IPS-15b (cell line): ENCODE data around the gene SRRM2.
A peak's percentile ranks its signal among the peaks of the same experiment; 100 is the strongest.

Experiments
- H3K27me3 ChIP-seq: one replicate; pipeline ENCODE4 v1.6.1; 2013; ENCODE audit warnings: low read length; ENCODE audit not compliant: control insufficient read depth, insufficient read depth
- H3K36me3 ChIP-seq: one replicate; pipeline ENCODE4 v1.6.1; 2013; ENCODE audit warnings: low read length; ENCODE audit not compliant: control insufficient read depth, insufficient read depth
- H3K4me1 ChIP-seq: one replicate; pipeline ENCODE4 v1.6.1; 2013; ENCODE audit warnings: mild to moderate bottlenecking, low read length; ENCODE audit not compliant: control insufficient read depth, insufficient read depth
- H3K4me3 ChIP-seq: one replicate; pipeline ENCODE4 v1.5.1; 2013; ENCODE audit warnings: low read depth, low read length
- H3K9ac ChIP-seq: one replicate; pipeline ENCODE4 v1.6.1; 2013; ENCODE audit warnings: low read depth, mild to moderate bottlenecking, low read length
- H3K9me3 ChIP-seq: one replicate; pipeline ENCODE4 v1.6.1; 2013; ENCODE audit warnings: mild to moderate bottlenecking, low read length; ENCODE audit not compliant: control insufficient read depth, insufficient read depth

The SRRM2 gene

DNA sequence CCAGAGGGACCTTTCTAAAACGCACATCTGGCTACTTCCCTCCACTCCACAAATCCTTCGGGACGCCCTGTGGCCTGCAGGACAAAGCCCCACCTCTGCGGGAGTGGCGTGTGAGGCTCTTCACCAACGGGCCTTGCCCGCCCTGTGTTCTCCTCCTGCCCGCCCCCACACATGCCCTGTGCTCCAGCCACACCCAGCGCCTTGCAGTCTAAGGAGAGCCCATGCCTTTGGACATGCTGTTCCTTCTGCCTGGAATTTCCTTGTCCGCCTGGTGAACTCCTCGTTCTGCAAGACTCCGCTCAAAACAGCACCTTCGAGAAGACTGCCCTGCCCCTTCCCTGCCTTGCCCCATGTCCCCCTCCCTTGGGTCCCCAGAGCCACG, 17.2 kb downstream of the SRRM2 start:
- Histone ChIP-seq H3K4me1 (no peaks in the 10 kb centered on the region), H3K27me3 (no peaks in the 10 kb centered on the region), H3K9ac (no peak overlapping the region)

DNA sequence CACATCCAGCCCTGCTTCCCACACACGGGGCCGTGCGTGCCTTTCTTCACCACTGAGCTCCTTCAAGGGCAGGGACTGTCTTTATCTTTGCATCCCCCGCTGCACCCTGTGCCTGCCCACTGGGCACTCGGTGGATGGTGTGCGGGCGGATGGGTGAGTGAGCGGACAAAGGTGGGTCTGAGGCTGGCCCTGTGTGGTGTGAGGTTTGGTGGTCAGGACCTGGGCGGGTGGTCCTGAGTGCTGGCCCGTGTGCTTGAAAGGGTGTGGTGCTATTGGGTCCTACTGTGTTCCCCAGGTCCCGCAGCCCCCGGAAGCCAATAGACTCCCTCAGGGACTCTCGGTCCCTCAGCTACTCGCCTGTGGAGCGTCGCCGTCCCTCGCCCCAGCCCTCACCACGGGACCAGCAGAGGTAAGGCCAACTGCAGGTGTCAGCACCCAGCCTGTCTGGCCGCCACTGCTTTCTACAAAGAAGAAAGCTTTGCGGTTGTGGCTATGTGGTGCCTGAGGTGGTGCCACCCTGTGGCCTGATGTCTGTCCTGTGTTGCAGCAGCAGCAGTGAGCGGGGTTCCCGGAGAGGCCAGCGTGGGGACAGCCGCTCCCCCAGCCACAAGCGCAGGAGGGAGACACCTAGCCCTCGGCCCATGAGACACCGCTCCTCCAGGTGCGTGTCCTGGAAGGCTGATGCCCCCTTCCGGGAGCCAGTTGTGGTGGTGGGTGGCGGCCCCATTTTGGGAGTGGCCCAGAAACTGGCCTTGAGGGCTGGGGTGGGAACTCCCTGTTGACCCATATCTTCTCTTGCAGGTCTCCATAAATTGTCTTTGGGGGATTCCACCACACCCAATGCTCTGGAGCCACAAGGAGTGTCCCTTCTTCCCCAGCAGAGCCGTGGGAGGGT, 17.9 kb downstream of the SRRM2 start:
- H3K27me3 ChIP-seq: no peaks in the 10 kb centered on the region
- H3K4me3 ChIP-seq: no peak overlapping the region
- no peak overlapping the region for H3K9ac ChIP-seq
- no peaks in the 10 kb centered on the region for H3K4me1 ChIP-seq
- peaks cover 85% of the 10 kb centered on the region for H3K36me3 ChIP-seq
- no peaks in the 10 kb centered on the region for H3K9me3 ChIP-seq

More for the DNA sequence above, 17.2 kb downstream of the SRRM2 start:
- Histone ChIP-seq H3K4me3 (no peak overlapping the region), H3K9me3 (no peaks in the 10 kb centered on the region), H3K36me3 (peaks cover 85% of the 10 kb centered on the region)

DNA sequence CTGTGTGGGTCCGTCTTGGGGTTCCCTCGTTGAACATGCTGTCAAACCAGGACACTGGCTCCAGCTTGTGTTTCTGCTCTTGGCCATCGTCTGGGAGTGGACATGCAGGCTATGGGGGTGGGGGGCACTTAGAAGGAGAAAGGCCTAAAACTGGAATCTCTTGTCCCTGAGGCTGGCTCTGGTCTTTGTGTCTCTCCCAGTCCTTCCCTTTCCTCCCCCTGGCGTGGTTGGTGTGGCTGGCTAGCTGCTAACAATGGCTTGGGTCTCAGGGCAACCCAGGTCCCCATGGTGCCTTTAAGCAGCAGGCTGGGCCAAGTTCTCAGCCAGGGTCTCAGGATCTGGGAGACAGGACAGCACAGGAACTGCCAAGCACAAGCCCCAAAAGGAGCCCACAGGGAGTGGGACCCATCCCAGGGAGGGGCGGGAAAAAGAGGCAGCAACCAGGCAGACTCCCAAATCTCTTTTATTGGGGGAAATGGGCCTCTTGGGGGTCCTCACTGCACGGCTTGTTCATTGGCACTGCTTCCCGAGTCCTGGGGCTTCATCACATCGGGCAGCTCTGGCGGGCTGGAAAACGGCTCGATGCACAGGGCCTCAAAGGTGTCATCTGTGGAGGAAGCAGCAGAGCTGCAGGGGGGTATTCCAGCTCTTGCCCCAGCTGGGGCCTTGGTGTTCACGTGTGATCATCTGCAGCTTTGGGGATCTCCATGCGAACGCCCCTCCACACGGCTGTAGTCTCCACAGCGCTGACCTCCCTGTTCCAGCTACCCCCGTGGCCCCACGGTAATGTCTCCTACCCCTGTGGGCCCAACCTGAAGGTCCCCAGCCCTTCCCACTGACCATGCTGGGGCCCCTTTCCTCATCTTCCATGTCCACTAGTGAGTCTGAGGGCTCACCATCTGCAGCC, 19.3 kb downstream of the SRRM2 start:
- Histone ChIP-seq H3K9me3 (no peaks in the 10 kb centered on the region), H3K9ac (no peak overlapping the region), H3K36me3 (peaks cover 74% of the 10 kb centered on the region), H3K4me3 (no peak overlapping the region), H3K27me3 (no peaks in the 10 kb centered on the region), H3K4me1 (peaks cover 7% of the 10 kb centered on the region)

DNA sequence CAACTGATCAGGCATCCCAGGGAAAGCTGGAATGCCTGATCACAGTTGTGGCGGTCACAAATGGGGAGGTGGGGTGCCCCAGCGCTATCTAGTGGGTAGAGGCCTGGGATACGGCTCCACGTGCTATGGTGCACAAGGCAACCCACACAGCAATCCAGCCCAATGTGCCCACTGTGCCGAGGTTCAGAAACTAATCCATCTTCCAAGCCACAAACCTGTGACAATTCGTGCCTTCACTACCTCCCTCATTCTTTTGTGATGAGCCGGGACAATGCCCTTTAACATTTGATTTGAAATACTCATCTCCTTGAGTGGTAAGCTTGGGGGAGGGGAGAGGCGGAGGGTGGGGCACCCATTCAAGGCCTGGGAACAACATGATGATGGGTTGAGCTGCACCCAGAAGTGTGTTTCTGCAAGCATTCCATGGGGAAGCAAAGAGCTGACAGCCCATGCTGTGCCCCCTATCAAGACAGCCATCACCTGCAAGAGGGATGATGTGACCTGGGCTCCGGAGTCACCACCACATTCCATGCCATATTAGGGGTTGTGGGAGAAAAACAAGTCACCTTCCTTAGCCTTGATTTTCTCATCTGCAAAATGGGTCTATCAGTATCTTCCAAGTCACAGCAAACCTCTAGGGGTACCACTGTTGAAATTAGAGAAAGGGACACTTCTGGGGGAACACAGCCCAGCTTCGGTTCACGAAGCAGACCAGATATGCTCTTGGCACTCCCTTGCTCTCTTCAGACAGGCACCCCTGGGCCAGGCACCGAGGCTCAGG, 20.9 kb downstream of the SRRM2 start:
- peaks cover 61% of the 10 kb centered on the region for H3K36me3 ChIP-seq
- H3K9ac ChIP-seq: no peak overlapping the region
- H3K27me3 ChIP-seq: no peaks in the 10 kb centered on the region
- H3K9me3 ChIP-seq: no peaks in the 10 kb centered on the region
- no peak overlapping the region for H3K4me3 ChIP-seq
- H3K4me1 ChIP-seq: peaks cover 7% of the 10 kb centered on the region

DNA sequence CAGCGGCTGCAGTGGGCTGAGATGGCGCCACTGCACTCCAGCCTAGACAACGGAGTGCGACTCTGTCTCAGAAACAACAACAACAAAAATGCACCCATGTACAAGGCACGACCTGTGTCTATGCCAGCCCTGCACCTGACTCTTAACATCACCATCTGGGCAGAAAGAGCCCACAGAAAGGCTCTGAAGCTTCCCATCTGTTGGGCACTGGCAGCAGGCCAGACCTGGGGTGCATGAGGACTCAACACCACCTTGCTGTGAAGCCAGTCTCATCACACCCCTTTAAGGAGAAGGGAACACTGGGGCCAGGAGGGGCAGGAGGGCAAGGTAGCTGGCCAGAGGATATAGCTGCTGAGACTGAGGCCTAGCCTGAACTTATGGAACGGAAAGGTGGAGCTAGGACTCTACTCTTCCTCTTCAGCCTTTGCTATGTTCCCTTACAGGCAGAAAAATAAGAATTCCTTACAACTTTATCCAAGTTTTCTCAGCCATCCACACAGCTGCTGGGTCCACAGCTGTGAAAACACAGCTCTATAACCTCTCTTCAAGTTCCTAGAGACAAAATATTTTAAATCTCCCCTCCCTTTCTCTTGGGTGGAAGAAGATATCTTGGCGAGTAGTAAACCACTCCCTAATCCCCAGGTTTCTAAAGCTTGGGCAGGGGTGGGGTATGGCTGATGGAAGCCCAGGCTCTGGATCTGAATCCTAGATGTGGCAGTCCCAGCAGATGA, 21.9 kb downstream of the SRRM2 start:
- Histone ChIP-seq H3K9me3 (no peaks in the 10 kb centered on the region), H3K4me3 (no peak overlapping the region), H3K27me3 (no peaks in the 10 kb centered on the region), H3K36me3 (peaks cover 51% of the 10 kb centered on the region), H3K9ac (no peak overlapping the region), H3K4me1 (peaks cover 7% of the 10 kb centered on the region)

DNA sequence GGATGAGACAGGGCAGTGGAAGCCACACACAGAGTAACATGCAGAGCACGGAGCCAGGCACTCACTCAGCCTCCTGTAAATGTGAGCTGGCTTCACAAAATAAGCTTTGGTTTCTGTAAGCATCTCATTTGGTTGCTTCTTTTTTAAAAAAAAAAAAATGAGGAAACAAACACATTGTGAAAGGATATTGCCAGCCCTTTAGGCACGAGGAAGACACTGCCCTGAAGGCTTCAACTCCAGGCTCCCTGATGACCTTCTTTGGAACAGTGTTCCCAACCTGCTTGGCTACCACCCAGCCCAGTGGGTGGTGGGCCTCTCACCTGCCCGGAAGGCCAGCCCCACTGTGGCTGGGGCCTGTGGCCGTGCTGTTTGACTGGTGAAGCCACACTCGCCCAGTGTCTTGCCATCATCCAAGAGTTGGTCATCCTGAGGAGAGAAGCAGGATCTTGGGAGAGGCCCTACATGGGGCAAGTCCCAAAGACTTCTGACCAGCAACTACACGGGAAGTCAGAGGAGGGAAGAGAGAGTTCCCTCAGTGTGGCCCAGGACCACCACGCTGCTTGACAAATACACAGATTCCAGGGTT, 22.8 kb downstream of the SRRM2 start:
- no peaks in the 10 kb centered on the region for H3K27me3 ChIP-seq
- peaks cover 7% of the 10 kb centered on the region for H3K4me1 ChIP-seq
- H3K4me3 ChIP-seq: no peak overlapping the region
- H3K36me3 ChIP-seq: peaks cover 42% of the 10 kb centered on the region
- no peak overlapping the region for H3K9ac ChIP-seq
- H3K9me3 ChIP-seq: no peaks in the 10 kb centered on the region

DNA sequence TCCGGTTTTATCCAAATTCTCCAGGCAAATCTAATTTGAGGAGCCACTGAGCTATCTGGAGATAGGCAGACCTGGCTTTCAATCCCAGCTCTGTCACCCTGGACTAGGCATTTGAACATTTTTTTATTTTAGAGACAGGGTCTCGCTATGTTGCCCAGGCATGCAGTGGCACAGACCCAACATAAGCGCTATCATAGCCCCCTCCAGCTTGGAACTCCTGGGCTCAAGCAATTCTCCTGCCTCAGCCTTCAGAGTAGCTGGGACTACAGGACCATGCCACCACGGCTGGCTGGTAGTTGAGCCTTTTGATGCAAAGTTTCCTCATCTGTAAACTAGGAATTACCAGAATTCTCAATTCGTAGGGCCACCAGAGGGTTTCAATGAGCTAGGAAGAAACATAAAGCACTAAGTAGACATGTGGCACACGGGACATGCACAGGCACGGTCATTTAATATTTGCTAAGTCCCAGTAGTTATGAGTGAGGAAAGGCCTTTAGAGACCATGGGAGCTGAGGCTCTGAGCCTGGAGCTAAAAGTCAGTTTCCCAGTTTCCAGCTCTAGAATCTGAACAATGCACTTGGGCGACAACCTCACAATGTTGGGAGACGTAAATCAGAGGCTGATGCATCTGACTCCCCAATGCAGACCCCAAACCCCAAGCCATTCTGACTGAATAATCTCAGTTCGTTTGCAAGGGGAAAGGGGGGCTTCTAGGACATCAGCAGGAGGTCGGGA, 23.5 kb downstream of the SRRM2 start:
- no peaks in the 10 kb centered on the region for H3K9me3 ChIP-seq
- H3K4me3 ChIP-seq: peak overlapping the region; percentile 93
- H3K36me3 ChIP-seq: peaks cover 35% of the 10 kb centered on the region
- H3K27me3 ChIP-seq: no peaks in the 10 kb centered on the region
- peak overlapping the region; percentile 90 for H3K9ac ChIP-seq
- peaks cover 7% of the 10 kb centered on the region for H3K4me1 ChIP-seq

DNA sequence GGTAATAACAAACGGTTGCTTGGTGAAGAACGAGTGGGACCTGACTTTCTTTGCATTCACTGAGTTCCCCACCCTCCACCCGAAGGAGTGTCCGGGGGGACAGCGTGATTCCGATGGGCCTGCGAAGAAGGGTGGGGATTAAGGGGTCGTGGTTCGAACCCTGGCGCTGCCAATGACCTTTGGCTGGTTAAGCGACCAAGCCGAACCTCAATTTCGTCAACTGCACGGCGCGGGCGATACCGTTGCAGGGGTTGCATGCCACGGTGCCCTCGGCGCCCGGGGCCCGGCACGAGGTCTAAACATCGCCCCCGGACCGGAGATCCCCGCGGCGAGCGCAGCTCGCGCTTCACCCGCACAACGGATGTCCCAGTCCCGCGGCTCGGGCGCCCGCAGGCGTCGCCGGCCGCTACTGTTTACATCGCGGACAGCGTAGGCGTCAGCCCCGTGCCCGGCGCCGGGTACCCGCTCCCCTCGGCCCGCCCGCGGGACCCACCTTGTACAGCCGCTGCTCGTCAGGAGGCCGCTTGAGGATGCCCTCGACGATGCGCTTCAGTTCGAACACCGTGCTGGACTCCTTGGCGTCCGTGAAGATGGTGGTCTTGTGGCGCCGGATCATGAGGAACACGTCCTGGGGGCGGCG, 24.2 kb downstream of the SRRM2 start:
- H3K9me3 ChIP-seq: no peaks in the 10 kb centered on the region
- H3K4me3 ChIP-seq: peak overlapping the region; percentile 93
- peaks cover 7% of the 10 kb centered on the region for H3K4me1 ChIP-seq
- peak overlapping the region; percentile 90 for H3K9ac ChIP-seq
- H3K36me3 ChIP-seq: peaks cover 28% of the 10 kb centered on the region
- no peaks in the 10 kb centered on the region for H3K27me3 ChIP-seq

DNA sequence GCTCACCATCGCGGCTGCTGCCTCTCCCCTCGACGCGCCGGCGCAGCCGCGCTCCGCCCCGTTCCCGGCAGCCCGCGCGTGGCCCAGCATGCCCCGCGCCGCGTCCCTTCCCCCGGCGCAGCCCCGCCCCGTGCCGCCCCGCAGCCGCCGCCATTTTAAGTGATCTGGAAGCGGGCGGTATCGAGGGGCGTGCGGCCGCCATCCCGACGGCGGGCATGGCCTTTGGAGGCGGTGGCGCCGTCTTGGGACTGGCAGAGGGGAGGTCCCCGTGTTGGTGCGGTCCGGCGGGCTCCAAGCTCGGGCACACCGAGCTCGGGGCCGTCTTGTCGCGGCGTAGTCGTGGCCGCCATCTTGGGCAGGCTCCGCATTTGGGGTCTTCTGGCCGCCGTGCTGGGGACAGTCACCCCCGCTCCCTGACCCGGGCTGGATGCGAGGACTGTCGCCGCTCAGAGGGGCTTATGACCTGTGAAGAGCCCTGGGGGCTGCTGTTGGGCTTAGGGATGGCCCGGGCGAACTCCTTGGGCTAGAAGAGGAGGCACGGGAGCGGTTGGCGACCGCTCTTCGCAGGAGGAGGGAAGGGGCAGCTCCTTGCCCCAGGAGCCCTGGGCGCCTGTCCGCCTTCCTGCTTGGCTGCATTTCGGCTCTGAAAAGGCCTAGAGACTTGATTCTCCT, 24.9 kb downstream of the SRRM2 start, which contains the start of gene ELOB:
Gene ELOB (minus strand): TSS at position 50 of the 672 bp plus-strand sequence. CDS start 41 bp downstream, at position 9.
- Histone ChIP-seq H3K36me3 (peaks cover 26% of the 10 kb centered on the region), H3K27me3 (no peaks in the 10 kb centered on the region)

More for the DNA sequence above, 24.9 kb downstream of the SRRM2 start, which contains the start of gene ELOB:
- peak within 1 kb of the TSS; percentile 100 for H3K9ac ChIP-seq
- no peaks in the 10 kb centered on the region for H3K9me3 ChIP-seq
- peak within 1 kb of the TSS; percentile 95 for H3K4me3 ChIP-seq
- peaks cover 7% of the 10 kb centered on the region for H3K4me1 ChIP-seq
